SK-N-SH (cell line): ENCODE data around the gene DUSP9.

Experiments used
- EZH2phosphoT487 ChIP-seq: fragments of 200-600 bp; sonication (generic); IDR thresholded peaks from 2 replicates; pipeline ENCODE4 v1.6.1; 2017; ENCODE audit warnings: low read depth, mixed run types, mild to moderate bottlenecking, antibody characterized with exemption, moderate library complexity, borderline replicate concordance
- POLR2AphosphoS5 ChIP-seq: IDR thresholded peaks from 2 replicates; pipeline ENCODE4 v1.6.1; 2012; ENCODE audit warnings: low read depth, low read length
- RAD21 ChIP-seq: IDR thresholded peaks from 2 replicates; pipeline ENCODE4 v1.6.1; 2012; ENCODE audit warnings: mild to moderate bottlenecking, low read length
- TF ChIP-seq, protein P1 (sequence below): fragments of 200-600 bp; sonication (generic); IDR thresholded peaks from 2 replicates; pipeline ENCODE4 v1.6.1; 2017; ENCODE audit warnings: antibody characterized with exemption, mild to moderate bottlenecking, moderate library complexity

- TF ChIP-seq, protein P1, sequence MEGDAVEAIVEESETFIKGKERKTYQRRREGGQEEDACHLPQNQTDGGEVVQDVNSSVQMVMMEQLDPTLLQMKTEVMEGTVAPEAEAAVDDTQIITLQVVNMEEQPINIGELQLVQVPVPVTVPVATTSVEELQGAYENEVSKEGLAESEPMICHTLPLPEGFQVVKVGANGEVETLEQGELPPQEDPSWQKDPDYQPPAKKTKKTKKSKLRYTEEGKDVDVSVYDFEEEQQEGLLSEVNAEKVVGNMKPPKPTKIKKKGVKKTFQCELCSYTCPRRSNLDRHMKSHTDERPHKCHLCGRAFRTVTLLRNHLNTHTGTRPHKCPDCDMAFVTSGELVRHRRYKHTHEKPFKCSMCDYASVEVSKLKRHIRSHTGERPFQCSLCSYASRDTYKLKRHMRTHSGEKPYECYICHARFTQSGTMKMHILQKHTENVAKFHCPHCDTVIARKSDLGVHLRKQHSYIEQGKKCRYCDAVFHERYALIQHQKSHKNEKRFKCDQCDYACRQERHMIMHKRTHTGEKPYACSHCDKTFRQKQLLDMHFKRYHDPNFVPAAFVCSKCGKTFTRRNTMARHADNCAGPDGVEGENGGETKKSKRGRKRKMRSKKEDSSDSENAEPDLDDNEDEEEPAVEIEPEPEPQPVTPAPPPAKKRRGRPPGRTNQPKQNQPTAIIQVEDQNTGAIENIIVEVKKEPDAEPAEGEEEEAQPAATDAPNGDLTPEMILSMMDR, result no peak; the same call in 1 of the 2 replicates
- TF ChIP-seq EZH2phosphoT487 (no peak), POLR2AphosphoS5 (no peak), RAD21 (no peak)
Measured at GRCh38 chrX:153649915-153650782, 3.1 kb downstream of the DUSP9 start.
